HepG2 (cell line): Measurements from ENCODE around the gene ZNF513. TPM values are rescaled to one million over a fixed set of nuclear protein-coding genes. Genes with fewer than 3 reads are reported as not detected.

Source experiments
- ASH2L ChIP-seq: fragments of 300-600, 200-600 bp; sonication (generic); IDR thresholded peaks from 2 replicates; pipeline ENCODE4 v1.7.0; 2017; ENCODE audit warnings: low read depth, mild to moderate bottlenecking, moderate library complexity, mixed read lengths, low read length; ENCODE audit not compliant: insufficient read length
- CBFB ChIP-seq: sonication (generic); formaldehyde crosslinking; IDR thresholded peaks from 2 replicates; pipeline ENCODE4 v1.4.0; 2020; ENCODE audit warnings: missing genetic modification reagents
- CC2D1A ChIP-seq: sonication (generic); formaldehyde crosslinking; IDR thresholded peaks from 2 replicates; pipeline ENCODE4 v1.8.1; 2023; ENCODE audit warnings: mild to moderate bottlenecking, missing genetic modification reagents
- CREM ChIP-seq, 2 experiments: sonication (generic) in 1 of 2; formaldehyde crosslinking in 1 of 2; IDR thresholded peaks; 2 replicates each; pipeline versions ENCODE4 v1.4.0 to v1.6.1; 2016 to 2020; ENCODE audit warnings: antibody characterized with exemption in 1 of 2, mild to moderate bottlenecking in 1 of 2, missing genetic modification reagents in 1 of 2
- EP300 ChIP-seq, 3 experiments: sonication (generic) in 1 of 3; formaldehyde crosslinking in 1 of 3; IDR thresholded peaks; 2 replicates each; pipeline versions ENCODE4 v1.5.1 to v1.6.1; 2011 to 2020; ENCODE audit warnings: low read depth in 2 of 3, low read length in 2 of 3, borderline replicate concordance in 1 of 3, improper control_type of control experiment in 1 of 3, mild to moderate bottlenecking in 1 of 3, missing genetic modification reagents in 1 of 3, moderate library complexity in 1 of 3
- ERF ChIP-seq: IDR thresholded peaks from 2 replicates; pipeline ENCODE4 v1.6.1; 2018; ENCODE audit warnings: missing biosample characterization, missing genetic modification reagents
- FOXP4 ChIP-seq: sonication (generic); formaldehyde crosslinking; IDR thresholded peaks from 2 replicates; pipeline ENCODE4 v1.4.0; 2020; ENCODE audit warnings: missing genetic modification reagents
- KLF11 ChIP-seq: IDR thresholded peaks from 2 replicates; pipeline ENCODE4 v1.6.1; 2016; ENCODE audit warnings: missing compliant biosample characterization
- KLF13 ChIP-seq: sonication (generic); formaldehyde crosslinking; IDR thresholded peaks from 2 replicates; pipeline ENCODE4 v1.4.0; 2020; ENCODE audit warnings: mild to moderate bottlenecking, missing genetic modification reagents
- NAIF1 ChIP-seq: sonication (generic); formaldehyde crosslinking; IDR thresholded peaks from 2 replicates; pipeline ENCODE4 v1.5.0; 2020; ENCODE audit warnings: mild to moderate bottlenecking, missing genetic modification reagents, borderline replicate concordance
- NCOR1 ChIP-seq: fragments of 200-600 bp; sonication (generic); IDR thresholded peaks from 2 replicates; pipeline ENCODE4 v1.7.0; 2017; ENCODE audit warnings: antibody characterized with exemption, low read length, borderline replicate concordance
- NFIC ChIP-seq: IDR thresholded peaks from 2 replicates; pipeline ENCODE4 v1.6.1; 2012; ENCODE audit warnings: mild to moderate bottlenecking, low read length, inconsistent platforms
- NR2F6 ChIP-seq, 2 experiments: IDR thresholded peaks; 2 replicates each; pipeline ENCODE4 v1.6.1; 2016; ENCODE audit warnings: antibody characterized with exemption in 1 of 2, mild to moderate bottlenecking in 1 of 2
- RXRA ChIP-seq: sonication (generic); formaldehyde crosslinking; IDR thresholded peaks from 2 replicates; pipeline ENCODE4 v1.5.1; 2020; ENCODE audit warnings: missing genetic modification reagents
- SMARCC2 ChIP-seq: fragments of 450-650 bp; IDR thresholded peaks from 2 replicates; pipeline ENCODE4 v1.6.1; 2017; ENCODE audit warnings: antibody characterized with exemption, mild to moderate bottlenecking
- TBX2 ChIP-seq: sonication (generic); formaldehyde crosslinking; IDR thresholded peaks from 2 replicates; pipeline ENCODE4 v1.5.0; 2020; ENCODE audit warnings: missing genetic modification reagents, mild to moderate bottlenecking, borderline replicate concordance
- ZBTB7B ChIP-seq: sonication (generic); formaldehyde crosslinking; IDR thresholded peaks from 2 replicates; pipeline ENCODE4 v1.4.0; 2020; ENCODE audit warnings: missing genetic modification reagents
- ZGPAT ChIP-seq: IDR thresholded peaks from 2 replicates; pipeline ENCODE4 v1.6.1; 2016; ENCODE audit warnings: mild to moderate bottlenecking
- ZNF17 ChIP-seq: sonication (generic); formaldehyde crosslinking; IDR thresholded peaks from 2 replicates; pipeline ENCODE4 v1.5.0; 2020; ENCODE audit warnings: mild to moderate bottlenecking, missing genetic modification reagents
- ZNF230 ChIP-seq: sonication (generic); formaldehyde crosslinking; IDR thresholded peaks from 2 replicates; pipeline ENCODE4 v1.4.0; 2020; ENCODE audit warnings: mild to moderate bottlenecking, missing genetic modification reagents
- ZNF264 ChIP-seq: sonication (generic); formaldehyde crosslinking; IDR thresholded peaks from 2 replicates; pipeline ENCODE4 v1.4.0; 2020; ENCODE audit warnings: missing genetic modification reagents
- ZNF335 ChIP-seq: sonication (generic); formaldehyde crosslinking; IDR thresholded peaks from 2 replicates; pipeline ENCODE4 v1.4.0; 2020; ENCODE audit warnings: missing genetic modification reagents
- ZNF383 ChIP-seq: sonication (generic); formaldehyde crosslinking; IDR thresholded peaks from 2 replicates; pipeline ENCODE4 v1.4.0; 2020; ENCODE audit warnings: missing genetic modification reagents, mild to moderate bottlenecking, borderline replicate concordance
- ZNF691 ChIP-seq: sonication (generic); formaldehyde crosslinking; IDR thresholded peaks from 2 replicates; pipeline ENCODE4 v1.4.0; 2020; ENCODE audit warnings: missing genetic modification reagents, low read depth, mild to moderate bottlenecking, borderline replicate concordance
- ZNF772 ChIP-seq: sonication (generic); formaldehyde crosslinking; IDR thresholded peaks from 2 replicates; pipeline ENCODE4 v1.5.0; 2020; ENCODE audit warnings: mild to moderate bottlenecking, missing genetic modification reagents
- polyA plus RNA-seq, 8 experiments: library from polyadenylated mRNA; depleted of rRNA in 3 of 8; stranded (reverse) in 7 of 8; unstranded in 1 of 8; fragments of >200 nt; fragmentation: Illumina TruSeq in 4 of 8; extraction: Trizol in 4 of 8; gene quantifications; 2 replicates each; pipeline versions ENCODE4 v1.2.1 to v1.2.3, GENCODE V29; 2011 to 2016; ENCODE audit warnings: low read depth in 4 of 8, missing spikeins in 1 of 8, mixed read lengths in 1 of 8; ENCODE audit not compliant: insufficient read depth in 1 of 8
- total RNA-seq, 5 experiments: library from RNA; depleted of rRNA; stranded (reverse); fragments of >200 nt; fragmentation: Illumina TruSeq; extraction: Trizol; gene quantifications; 2 replicates each; pipeline ENCODE4 v1.2.3, GENCODE V29; 2016; ENCODE audit warnings: low read depth in 1 of 5

ZNF513 gene
- total and polyA plus RNA-seq, 2 of the 13 experiments (the other 11 are each of a cell fraction or from before 2014, with no cell fraction given), result 4.9 to 6.3 TPM

DNA sequence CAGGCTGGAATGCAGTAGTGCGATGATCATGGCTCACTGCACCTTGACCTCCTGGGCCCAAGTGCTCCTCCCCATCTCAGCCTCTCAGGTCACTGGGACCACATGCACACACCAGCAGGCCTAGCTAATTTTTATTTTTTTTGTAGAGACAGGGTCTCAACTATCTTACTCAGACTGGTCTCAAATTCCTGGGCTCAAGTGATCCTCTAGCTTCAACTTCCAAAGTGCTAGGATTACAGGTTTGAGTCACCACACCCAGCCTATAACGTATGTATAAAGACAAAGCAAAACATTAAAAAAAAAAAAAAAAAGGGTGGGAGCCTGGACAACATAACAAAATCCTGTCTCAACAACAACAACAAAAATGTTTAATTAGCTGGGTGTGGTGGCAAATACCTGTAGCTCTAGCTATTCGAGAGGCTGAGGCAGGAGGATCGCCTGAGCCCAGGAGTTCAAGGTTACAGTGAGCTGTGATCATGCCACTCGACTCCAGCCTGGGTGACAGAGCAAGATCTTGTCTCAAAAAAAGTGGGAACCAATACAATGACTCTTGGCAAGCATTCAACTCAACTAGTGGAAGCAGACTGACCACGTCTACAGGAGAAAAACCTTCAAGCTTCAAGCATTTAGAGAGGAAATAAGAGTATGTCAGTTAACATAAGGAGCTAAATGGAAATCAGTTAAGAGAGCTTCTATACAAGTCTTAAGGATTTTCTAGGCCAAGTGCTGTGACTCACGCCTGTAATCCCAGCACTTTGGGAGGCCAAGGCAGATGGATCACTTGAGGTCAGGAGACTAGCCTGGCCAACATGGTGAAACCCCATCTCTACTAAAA, 26.6 kb downstream of the ZNF513 start (continued):
- TF ChIP-seq KLF13 (CRISPR knock-in tag) (no peak), EP300 (IDR thresholded peaks at IDR 0.05; ENCODE audit: low read depth in 2 of 2, low read length in 2 of 2) (peak in 1 of 2 experiments; percentile 36; a peak in 1 of 4 replicates), EP300 (CRISPR knock-in tag; IDR thresholded peaks at IDR 0.05; ENCODE audit: borderline replicate concordance) (no peak), NR2F6 (IDR thresholded peaks at IDR 0.05) (peak; percentile 71), NR2F6 (CRISPR knock-in tag; IDR thresholded peaks at IDR 0.05) (peak; percentile 87), CC2D1A (peak; percentile 75; the same call in 1 of the 2 replicates), NCOR1 (peak; percentile 80), ZNF17 (CRISPR knock-in tag) (no peak), ZNF264 (CRISPR knock-in tag) (peak; percentile 53; the same call in 1 of the 2 replicates), SMARCC2 (no peak), CBFB (CRISPR knock-in tag) (0 out of 2 replicates have a peak, but pooled peaks have one; percentile 9), ERF (CRISPR knock-in tag) (peak; percentile 33; the same call in 1 of the 2 replicates), ZGPAT (CRISPR knock-in tag) (peak; percentile 49; the same call in 1 of the 2 replicates), ZNF383 (CRISPR knock-in tag) (0 out of 2 replicates have a peak, but pooled peaks have one; percentile 35), RXRA (peak; percentile 51; the same call in 1 of the 2 replicates), ASH2L (peak; percentile 45), NFIC (peak; percentile 43; the same call in 1 of the 2 replicates), KLF11 (CRISPR knock-in tag) (no peak), ZNF691 (peak; percentile 11; the same call in 1 of the 2 replicates), ZNF230 (CRISPR knock-in tag) (0 out of 2 replicates have a peak, but pooled peaks have one; percentile 26), NAIF1 (CRISPR knock-in tag) (0 out of 2 replicates have a peak, but pooled peaks have one; percentile 39), FOXP4 (peak; percentile 44), TBX2 (CRISPR knock-in tag) (peak; percentile 68; the same call in 1 of the 2 replicates), ZBTB7B (CRISPR knock-in tag) (peak; percentile 22; the same call in 1 of the 2 replicates), ZNF772 (0 out of 2 replicates have a peak, but pooled peaks have one; percentile 45), ZNF335 (0 out of 2 replicates have a peak, but pooled peaks have one; percentile 20), CREM (IDR thresholded peaks at IDR 0.05) (0 out of 2 replicates have a peak, but pooled peaks have one; percentile 32), CREM (CRISPR knock-in tag; IDR thresholded peaks at IDR 0.05) (no peak)
